ENCODE data around the gene LAMC2.

GRCh38 chr1:183161391-183161790 lies 24.7 kb upstream of the LAMC2 start:
- TF ChIP-seq CTCF (IDR thresholded peaks at IDR 0.05; ENCODE audit: borderline replicate concordance, extremely low read depth, low read length, poor library complexity, severe bottlenecking): no peak
- no peak for TF ChIP-seq EZH2 (IDR thresholded peaks at IDR 0.05; ENCODE audit: borderline replicate concordance, low read depth, low read length, severe bottlenecking)
